WTC11 (cell line): ENCODE results near the gene AANAT.

ENCODE experiments used
- CREB1 ChIP-seq: sonication (generic); formaldehyde crosslinking; IDR thresholded peaks from 2 replicates; pipeline ENCODE4 v1.8.0; 2023; ENCODE audit warnings: mild to moderate bottlenecking, missing genetic modification reagents
- CTCF ChIP-seq: fragments of 200-600 bp; IDR thresholded peaks from 2 replicates; pipeline ENCODE4 v1.8.0; 2022; ENCODE audit warnings: antibody characterized with exemption
- MAX ChIP-seq: sonication (generic); formaldehyde crosslinking; IDR thresholded peaks from 2 replicates; pipeline ENCODE4 v1.8.0; 2022; ENCODE audit warnings: mild to moderate bottlenecking, missing genetic modification reagents
- SMAD4 ChIP-seq: sonication (generic); formaldehyde crosslinking; IDR thresholded peaks from 2 replicates; pipeline ENCODE4 v1.8.0; 2022; ENCODE audit warnings: mild to moderate bottlenecking, missing genetic modification reagents
- USF2 ChIP-seq: sonication (generic); formaldehyde crosslinking; IDR thresholded peaks from 2 replicates; pipeline ENCODE4 v1.8.1; 2023; ENCODE audit warnings: mild to moderate bottlenecking, missing genetic modification reagents, moderate library complexity

GRCh38 chr17:76449126-76449525 lies 18.3 kb upstream of the AANAT start:
- no peak for TF ChIP-seq CTCF
- no peak for TF ChIP-seq MAX (CRISPR knock-in tag)
- TF ChIP-seq SMAD4 (CRISPR knock-in tag) = no peak
- no peak for TF ChIP-seq CREB1
- TF ChIP-seq USF2 (CRISPR knock-in tag) = no peak
